B cell (primary cell): ENCODE measurements around the gene ZKSCAN2. TPM values are rescaled to one million over a fixed set of nuclear protein-coding genes. Genes with fewer than 3 reads are reported as not detected.

Experiments used
- ATAC-seq: fragments of 200-7000 bp; cut with Tn5 transposase; one replicate; pipeline ENCODE4 v1.10.0; 2021; ENCODE audit warnings: low read depth, mild to moderate bottlenecking, moderate number of reproducible peaks, moderate library complexity
- CTCF ChIA-PET: fragments of 350-600 bp; sonication (Branson Sonifier 250); formaldehyde crosslinking; loops from one replicate; lab custom pipeline; 2021; ENCODE audit warnings: antibody characterized with exemption, inconsistent platforms; lab: Charles Lee
- POLR2A ChIA-PET: fragments of 350-600 bp; sonication (Branson Sonifier 250); formaldehyde crosslinking; loops from one replicate; lab custom pipeline; 2021; ENCODE audit warnings: antibody characterized with exemption; lab: Charles Lee
- DNase-seq: peaks from one replicate; pipeline ENCODE4 v3.0.0; 2013
- H2AFZ ChIP-seq: 2 replicates; pipeline ENCODE4 v1.6.1; 2012; ENCODE audit warnings: mild to moderate bottlenecking, low read depth, low read length; ENCODE audit not compliant: insufficient read depth, poor library complexity, severe bottlenecking
- H3K27ac ChIP-seq, 2 donors: 1 replicate in 1 of 2; 2 replicates in 1 of 2; pipeline ENCODE4 v1.5.1; 2012 to 2013; ENCODE audit warnings: low read length in 2 of 2, mild to moderate bottlenecking in 2 of 2, moderate library complexity in 1 of 2
- H3K27me3 ChIP-seq, 4 experiments: fragments of 200-600 bp in 1 of 4; sonication (generic) in 1 of 4; replicated peaks in 1 of 4; 1 replicate in 2 of 4; 2 replicates in 2 of 4; pipeline versions ENCODE4 v1.6.1 to v1.7.0; 2013 to 2016; ENCODE audit warnings: low read length in 3 of 4, mild to moderate bottlenecking in 2 of 4, mixed read lengths in 1 of 4, moderate library complexity in 1 of 4; ENCODE audit not compliant: insufficient read depth in 4 of 4, control insufficient read depth in 3 of 4; ENCODE audit errors: control extremely low read depth in 1 of 4
- H3K36me3 ChIP-seq, 2 experiments: replicated peaks in 1 of 2; 1 replicate in 1 of 2; 2 replicates in 1 of 2; pipeline versions ENCODE4 v1.6.1 to v1.7.1; 2013; ENCODE audit warnings: low read length in 1 of 2; ENCODE audit not compliant: insufficient read depth in 2 of 2, control insufficient read depth in 1 of 2; ENCODE audit errors: control extremely low read depth in 1 of 2, extremely low read depth in 1 of 2
- H3K4me1 ChIP-seq, 2 donors: fragments of 200-600 bp in 1 of 2; sonication (generic) in 1 of 2; 1 replicate in 1 of 2; 2 replicates in 1 of 2; pipeline versions ENCODE4 v1.5.1 to v1.6.1; 2013 to 2017; ENCODE audit warnings: low read length in 2 of 2; ENCODE audit not compliant: control insufficient read depth in 2 of 2, insufficient read depth in 2 of 2
- H3K4me2 ChIP-seq: replicated peaks from 2 replicates; pipeline ENCODE3; 2012; ENCODE audit warnings: mild to moderate bottlenecking, low read depth, low read length; ENCODE audit not compliant: poor library complexity, severe bottlenecking
- H3K4me3 ChIP-seq, 5 experiments: fragments of 200-600 bp in 1 of 5; sonication (generic) in 1 of 5; 1 replicate in 3 of 5; 2 replicates in 2 of 5; pipeline versions ENCODE4 v1.5.1 to v1.7.0; 2011 to 2016; ENCODE audit warnings: low read length in 4 of 5, mild to moderate bottlenecking in 4 of 5, low read depth in 2 of 5, control low read depth in 1 of 5, moderate library complexity in 1 of 5; ENCODE audit not compliant: insufficient read depth in 1 of 5; ENCODE audit errors: control extremely low read depth in 1 of 5, extremely low read depth in 1 of 5
- H3K79me2 ChIP-seq: fragments of 200-600 bp; sonication (generic); one replicate; pipeline ENCODE4 v1.6.0; 2016; ENCODE audit warnings: low read length; ENCODE audit not compliant: control insufficient read depth, insufficient read depth
- H3K9ac ChIP-seq: fragments of 200-600 bp; sonication (generic); 2 replicates; pipeline ENCODE4 v1.6.1; 2017; ENCODE audit warnings: mild to moderate bottlenecking, low read length, moderate library complexity
- H3K9me3 ChIP-seq, 3 donors: one replicate each; pipeline versions ENCODE4 v1.6.1 to v1.7.1; 2013; ENCODE audit warnings: low read length in 2 of 3; ENCODE audit not compliant: control insufficient read depth in 2 of 3, insufficient read depth in 1 of 3; ENCODE audit errors: control extremely low read depth in 1 of 3
- H4K20me1 ChIP-seq: 2 replicates; pipeline ENCODE4 v1.6.0; 2012; ENCODE audit warnings: mild to moderate bottlenecking, low read length; ENCODE audit not compliant: insufficient read depth, control insufficient read depth, poor library complexity, severe bottlenecking
- H3K27ac Mint-ChIP-seq: one replicate; pipeline ENCODE4 v1.8.0; 2021; ENCODE audit warnings: mixed read lengths
- H3K27me3 Mint-ChIP-seq: one replicate; pipeline ENCODE4 v1.8.0; 2021; ENCODE audit warnings: mixed read lengths
- H3K4me1 Mint-ChIP-seq: one replicate; pipeline ENCODE4 v1.8.0; 2021; ENCODE audit warnings: mixed read lengths
- H3K4me3 Mint-ChIP-seq: one replicate; pipeline ENCODE4 v1.8.0; 2021; ENCODE audit warnings: mixed read lengths
- H3K9me3 Mint-ChIP-seq: one replicate; pipeline ENCODE4 v1.8.0; 2022; ENCODE audit warnings: mixed read lengths; ENCODE audit not compliant: insufficient read depth
- CTCF ChIP-seq: fragments of 200-600 bp; IDR thresholded peaks from one replicate; pipeline ENCODE4 v1.8.0; 2022; ENCODE audit warnings: antibody characterized with exemption, mild to moderate bottlenecking
- EZH2 ChIP-seq: IDR thresholded peaks from 2 replicates; pipeline ENCODE4 v1.6.1; 2012; ENCODE audit warnings: borderline replicate concordance, low read depth, mild to moderate bottlenecking, moderate library complexity, low read length; ENCODE audit not compliant: insufficient read depth, poor library complexity, severe bottlenecking
- WGBS: methylation state at CpG from one replicate; pipeline ENCODE4 v1.1.5; 2013; ENCODE audit warnings: missing lambda C conversion rate; ENCODE audit not compliant: insufficient coverage; 5-methylcytosine and 5-hydroxymethylcytosine counted together
- intact Hi-C: fragments of 100-400 bp; cut with micrococcal nuclease; formaldehyde crosslinking; loops from one replicate; pipeline ENCODE4 v1.10.0; 2022
- polyA plus RNA-seq: library from polyadenylated mRNA; depleted of rRNA; stranded (reverse); fragments of >200 nt; gene quantifications from 2 replicates; pipeline ENCODE4 v1.2.3, GENCODE V29; 2012
- total RNA-seq, 2 donors: library from RNA; stranded (reverse); fragments of 120-200 nt in 1 of 2; gene quantifications; 1 replicate in 1 of 2; 2 replicates in 1 of 2; pipeline versions ENCODE4 v1.2.3 to v1.2.4, GENCODE V29; 2013 to 2022

ZKSCAN2 gene
- total and polyA plus RNA-seq, 2 donors (not counting 1 experiment from before 2014, with no cell fraction given): 0.85 to 9.1 TPM

- H3K27ac ChIP-seq: no peak overlapping the region
- peaks cover 9% of the 10 kb centered on the region for H3K27me3 Mint-ChIP-seq
- no peak overlapping the region for H3K4me3 Mint-ChIP-seq
- H2AFZ ChIP-seq: no peak overlapping the region
- no peaks in the 10 kb centered on the region for H4K20me1 ChIP-seq
- no peaks in the 10 kb centered on the region for H3K9me3 Mint-ChIP-seq
- H3K4me1 ChIP-seq: no peaks in the 10 kb centered on the region
- no peak for TF ChIP-seq CTCF
- TF ChIP-seq EZH2: no peak
- H3K79me2 ChIP-seq: no peaks in the 10 kb centered on the region
- H3K9ac ChIP-seq: no peak overlapping the region
- H3K4me1 Mint-ChIP-seq: no peaks in the 10 kb centered on the region
- ATAC-seq (no peak), DNase-seq (no peak)
- ChIA-PET CTCF (interaction anchor here (0.7 to 1.1 kb wide), 3 partner anchors 13 to 163 kb away, joined by 3 to 5 read pairs (median 4); no protein-coding TSS in a partner anchor), POLR2A (no interaction called here)
- no peak overlapping the region for H3K27ac Mint-ChIP-seq
- H3K9me3 ChIP-seq: no peaks in the 10 kb centered on the region
- no peaks in the 10 kb centered on the region for H3K36me3 ChIP-seq
- H3K4me3 ChIP-seq: no peak overlapping the region
- intact Hi-C loops: no loop called here
- H3K4me2 ChIP-seq: no peak overlapping the region
- 79% methylated on average over 3 of the region's 3 CpGs for WGBS
- no peaks in the 10 kb centered on the region for H3K27me3 ChIP-seq
Observed at GRCh38 chr16:25219070-25219737, 38.4 kb downstream of the ZKSCAN2 start.

- Mint-ChIP-seq H3K4me1 (no peaks in the 10 kb centered on the region), H3K9me3 (no peaks in the 10 kb centered on the region)
- CTCF ChIA-PET: interaction anchor here (0.9 kb wide), 1 partner anchor 18 kb away, joined by 3 read pairs; no protein-coding TSS in a partner anchor
Observed at GRCh38 chr16:25217921-25218320, 39.7 kb downstream of the ZKSCAN2 start.

More at GRCh38 chr16:25217921-25218320, 39.7 kb downstream of the ZKSCAN2 start:
- Histone ChIP-seq H3K4me1 (no peaks in the 10 kb centered on the region), H3K36me3 (no peaks in the 10 kb centered on the region), H3K4me2 (no peak overlapping the region), H3K9ac (no peak overlapping the region), H3K27ac (no peak overlapping the region), H3K9me3 (no peaks in the 10 kb centered on the region), H3K79me2 (no peaks in the 10 kb centered on the region), H3K4me3 (no peak overlapping the region), H3K27me3 (no peaks in the 10 kb centered on the region), H2AFZ (no peak overlapping the region), H4K20me1 (no peaks in the 10 kb centered on the region)
- TF ChIP-seq CTCF (no peak), EZH2 (no peak)
- no peak overlapping the region for H3K4me3 Mint-ChIP-seq
- intact Hi-C loops: no loop called here
- H3K27ac Mint-ChIP-seq: no peak overlapping the region
- H3K27me3 Mint-ChIP-seq: peaks cover 9% of the 10 kb centered on the region
- POLR2A ChIA-PET: no interaction called here
- DNase-seq (no peak), ATAC-seq (no peak)
- 100% methylated on average over 1 of the region's 4 CpGs for WGBS
